HG03520 (cell line): Measurements from ENCODE around the gene FAM118A.
"Not testable (repeated sequence)": the region's sequence is repeated elsewhere in the genome, so short reads cannot be mapped to it uniquely, and the experiment has no call there.

Experiments used
- ATAC-seq: cut with Tn5 transposase; IDR thresholded peaks from one replicate; pipeline ENCODE4 v1.9.1; 2021; ENCODE audit warnings: mild to moderate bottlenecking, moderate library complexity; ENCODE audit not compliant: unreplicated experiment

Gene FAM118A

DNA sequence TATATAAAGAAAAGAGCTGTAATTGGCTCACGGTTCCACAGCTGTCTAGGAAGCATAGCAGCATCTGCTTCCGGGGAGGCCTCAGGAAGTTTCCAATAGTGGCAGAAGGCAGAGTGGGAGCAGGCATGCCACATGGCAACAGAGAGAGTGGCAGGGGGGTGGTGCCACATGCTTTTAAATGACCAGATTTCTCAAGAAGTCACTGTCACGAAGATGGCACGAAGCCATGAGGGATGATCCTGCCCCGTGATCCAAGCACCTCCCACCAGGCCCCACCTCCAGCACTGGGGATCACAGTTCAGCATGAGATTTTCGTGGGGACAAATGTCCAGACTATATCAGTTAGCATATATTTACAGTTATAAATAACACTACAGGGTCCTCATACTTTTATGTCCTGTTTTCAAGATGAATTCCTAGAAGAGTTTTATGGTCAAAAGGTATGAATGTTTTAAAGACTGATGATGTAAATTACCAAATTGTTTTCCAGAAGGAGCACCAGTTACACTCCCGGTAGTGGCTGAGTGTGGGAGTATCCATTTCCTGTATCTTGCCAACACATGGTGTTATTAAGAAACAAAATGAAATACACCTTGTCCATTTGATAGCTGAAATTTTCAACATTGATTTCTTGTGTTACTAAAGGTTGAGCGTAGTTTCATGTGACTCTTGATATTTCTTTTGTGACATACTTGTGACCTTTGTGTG lies 19.2 kb downstream of the FAM118A start:
- no peak for ATAC-seq

DNA sequence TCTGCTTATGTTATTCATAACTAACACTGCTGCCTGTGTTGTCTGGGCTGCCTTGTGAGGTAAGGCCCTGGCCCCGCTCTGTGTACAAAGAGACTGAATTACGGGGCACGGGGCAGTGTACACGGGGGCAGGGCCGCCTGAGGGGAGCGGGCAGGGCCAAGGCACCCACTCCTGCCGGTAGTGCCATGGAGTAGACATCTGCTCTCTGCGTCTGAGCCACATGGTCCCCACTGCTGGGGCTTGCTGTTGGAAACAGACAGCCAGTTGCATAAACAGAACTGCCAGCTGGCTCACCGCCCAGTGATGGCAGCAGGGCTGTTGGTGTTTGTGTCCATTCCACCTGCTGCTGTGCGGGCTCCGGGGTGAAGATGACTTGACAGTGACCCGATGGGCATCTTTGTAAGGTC lies 19.8 kb downstream of the FAM118A start:
- ATAC-seq = no peak

DNA sequence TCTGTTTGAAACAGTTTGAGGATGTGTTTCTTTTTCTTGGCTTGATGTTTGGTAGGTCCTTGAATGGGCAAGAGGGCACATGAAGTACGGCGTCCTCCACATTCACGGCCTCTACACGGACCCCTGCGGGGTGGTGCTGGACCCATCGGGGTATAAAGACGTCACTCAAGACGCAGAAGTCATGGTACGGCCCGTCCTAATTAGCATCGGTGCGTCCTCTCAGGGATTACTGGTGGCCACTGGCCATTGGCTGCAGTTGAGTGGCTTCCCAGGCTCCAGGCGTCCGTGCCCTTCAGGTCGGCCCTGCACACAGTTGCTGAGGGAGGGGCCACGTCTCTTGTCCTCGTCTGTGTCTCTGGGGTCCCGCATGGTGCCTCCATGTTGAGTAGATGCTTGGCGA lies 20.8 kb downstream of the FAM118A start:
- ATAC-seq = no peak

DNA sequence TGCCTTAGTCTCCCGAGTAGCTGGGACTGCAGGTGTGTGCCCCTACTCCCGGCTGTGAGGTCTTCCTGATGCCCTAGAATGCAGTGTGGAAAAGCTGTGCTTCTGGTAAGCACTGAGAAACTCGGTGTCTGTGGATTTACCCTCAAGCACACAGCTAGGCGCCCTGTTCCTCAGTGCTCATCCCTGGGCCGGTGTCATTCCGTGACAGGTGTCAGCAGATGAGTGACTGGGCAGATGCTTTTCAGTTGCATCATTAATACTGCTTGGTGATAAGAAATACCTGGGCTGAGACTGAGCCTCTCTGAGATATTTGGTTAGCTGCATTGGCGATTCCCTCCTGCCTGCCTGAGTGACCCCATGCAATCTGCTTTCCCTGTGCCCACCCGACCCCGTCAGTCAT lies 21.8 kb downstream of the FAM118A start:
- no peak for ATAC-seq

DNA sequence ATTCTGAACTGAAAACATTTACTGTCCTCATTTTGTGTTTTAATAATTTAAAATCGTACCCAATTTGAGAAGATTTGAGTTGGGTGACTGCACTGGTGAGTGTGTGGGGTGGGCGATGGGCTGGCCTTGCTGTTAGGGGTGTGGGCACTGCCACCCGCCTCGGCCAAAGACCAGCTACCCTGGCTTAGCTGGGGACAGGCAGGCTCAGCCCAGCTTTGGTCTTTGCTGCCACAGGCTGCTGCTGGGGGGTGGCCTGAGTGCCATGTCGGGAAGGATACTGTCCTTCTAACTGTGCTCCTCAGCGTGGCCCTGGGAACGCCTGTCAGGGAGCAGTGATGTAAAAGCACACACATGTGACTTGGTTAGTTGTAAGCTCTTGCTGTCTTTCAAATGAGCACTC lies 22.3 kb downstream of the FAM118A start:
- ATAC-seq = no peak

DNA sequence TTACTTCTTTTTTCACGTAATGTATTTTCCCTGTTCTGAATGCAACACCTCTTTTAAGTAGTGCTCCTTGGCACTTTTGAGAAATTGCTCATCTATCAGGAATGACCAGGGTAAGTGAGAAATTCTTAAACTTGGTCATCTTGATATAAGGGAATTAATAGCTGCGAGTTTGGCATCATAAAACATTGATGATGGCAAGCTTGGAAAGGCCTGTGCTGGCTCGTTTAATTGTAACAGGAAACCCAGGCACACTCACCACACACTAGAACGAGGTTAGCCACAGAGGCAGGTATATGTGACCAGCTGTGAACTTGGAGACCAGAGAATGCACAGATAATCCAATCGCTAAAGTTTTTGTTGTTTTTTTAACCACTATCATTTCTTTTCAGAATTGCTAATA lies 24.3 kb downstream of the FAM118A start:
- ATAC-seq = no peak

DNA sequence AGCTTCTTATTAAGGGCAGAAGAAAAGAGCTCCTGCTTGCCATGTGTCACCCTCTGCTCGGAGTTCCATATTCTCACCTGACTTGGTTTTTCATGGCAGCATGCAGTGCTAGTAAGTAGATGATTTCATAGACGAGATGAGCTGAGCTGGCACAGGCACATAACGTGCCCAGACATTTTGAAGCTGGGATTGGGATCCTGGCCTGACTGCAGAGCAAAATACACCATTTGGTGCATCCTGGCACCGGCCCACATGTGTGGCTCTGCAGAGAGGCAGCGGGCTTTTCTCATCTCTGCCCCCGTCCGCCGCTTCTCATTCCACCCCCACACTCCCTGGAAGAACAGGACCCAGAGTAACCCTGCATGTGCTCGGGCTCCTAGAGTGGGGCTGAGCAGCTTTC lies 24.8 kb downstream of the FAM118A start:
- no peak for ATAC-seq

DNA sequence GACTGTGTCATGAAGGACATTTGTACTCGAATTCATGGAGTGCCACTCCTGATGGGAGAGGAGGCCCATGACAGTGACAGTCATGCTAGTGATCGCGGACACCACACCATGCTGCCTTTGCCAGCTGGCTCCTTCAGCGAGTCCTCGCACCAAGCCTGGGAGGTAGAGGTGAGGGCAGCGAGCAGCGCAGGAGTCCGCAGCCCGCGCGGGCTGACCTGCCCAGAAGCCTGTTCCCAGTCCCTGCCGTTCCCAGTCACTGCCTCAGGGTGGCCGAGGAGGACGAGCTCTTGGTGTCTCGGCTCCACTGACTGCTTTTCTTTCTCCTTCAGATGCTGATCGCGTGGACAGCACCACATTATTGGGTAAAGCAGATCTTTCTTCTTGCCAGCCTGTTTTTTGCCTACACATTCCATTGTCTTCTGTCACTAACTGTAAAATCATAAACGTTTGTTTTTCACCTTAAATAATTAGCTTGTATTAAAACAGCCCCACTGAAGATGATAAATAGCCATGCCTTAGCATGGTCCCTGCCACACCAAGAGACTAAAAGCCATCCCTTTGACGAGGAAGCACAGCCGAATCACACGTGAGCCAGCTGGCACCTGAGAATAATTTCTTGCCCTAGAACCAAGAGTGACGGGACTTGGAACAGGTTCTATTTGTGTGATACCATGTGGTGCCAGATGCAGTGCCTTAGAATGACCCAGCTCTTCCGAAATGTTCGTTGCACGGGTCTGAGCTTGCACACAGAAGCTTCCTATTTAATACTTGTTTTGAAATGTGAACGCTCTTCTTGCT lies 25.5 kb downstream of the FAM118A start:
- ATAC-seq = no peak

DNA sequence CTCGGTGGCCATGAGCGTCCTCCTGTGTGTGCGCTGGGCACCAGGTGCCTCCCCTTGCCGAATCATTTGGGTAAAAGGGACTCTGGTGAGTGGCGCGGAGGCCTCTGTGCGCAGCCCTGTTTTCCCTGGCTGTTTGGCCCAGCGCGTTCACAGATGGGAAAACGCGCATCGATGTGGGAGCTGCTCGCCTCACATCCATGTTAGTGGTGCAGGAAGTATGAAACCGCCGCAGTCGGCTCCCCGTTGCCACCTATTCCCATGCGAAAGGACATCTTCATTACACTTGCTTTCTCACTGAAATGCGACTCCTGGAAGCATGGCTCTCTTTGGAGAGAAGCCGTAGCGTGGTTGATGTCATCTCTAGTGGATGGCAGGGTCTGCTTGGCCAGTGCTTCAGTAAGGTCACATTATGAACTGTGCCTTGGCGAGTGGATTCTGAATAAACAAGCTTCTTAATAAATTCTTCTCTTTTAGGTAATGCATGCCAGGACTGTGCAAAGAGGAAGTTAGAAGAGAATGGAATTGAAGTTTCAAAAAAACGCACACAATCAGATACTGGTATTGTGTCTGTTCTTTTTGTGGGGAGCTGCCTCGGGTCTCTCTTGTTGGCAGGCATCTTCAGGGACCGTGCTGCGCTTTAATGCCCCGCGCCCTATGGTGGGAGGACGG lies 26.3 kb downstream of the FAM118A start:
- ATAC-seq = no peak

DNA sequence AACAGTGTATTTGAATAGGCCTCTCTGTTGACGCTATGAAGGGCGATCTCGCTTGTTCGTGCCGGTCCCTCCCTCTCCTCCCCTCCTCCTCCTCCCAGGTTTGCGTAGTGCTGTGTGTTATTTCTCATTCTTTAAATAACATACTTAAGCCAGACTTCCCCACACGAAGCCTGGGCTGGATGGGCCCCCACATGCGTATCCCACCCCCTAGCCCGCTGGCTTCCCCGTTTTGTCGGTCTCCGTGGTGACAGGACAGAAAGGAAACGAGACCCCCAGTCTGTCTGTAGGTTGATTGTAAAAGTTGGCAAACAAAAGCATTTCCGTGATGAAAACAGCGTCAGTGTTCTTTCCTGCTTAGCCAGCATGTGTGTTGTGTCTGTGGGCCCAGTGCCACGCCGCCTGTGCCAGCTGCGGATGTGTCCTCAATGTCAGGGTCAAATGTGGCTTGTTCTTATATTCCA lies 27.3 kb downstream of the FAM118A start:
- ATAC-seq = no peak

DNA sequence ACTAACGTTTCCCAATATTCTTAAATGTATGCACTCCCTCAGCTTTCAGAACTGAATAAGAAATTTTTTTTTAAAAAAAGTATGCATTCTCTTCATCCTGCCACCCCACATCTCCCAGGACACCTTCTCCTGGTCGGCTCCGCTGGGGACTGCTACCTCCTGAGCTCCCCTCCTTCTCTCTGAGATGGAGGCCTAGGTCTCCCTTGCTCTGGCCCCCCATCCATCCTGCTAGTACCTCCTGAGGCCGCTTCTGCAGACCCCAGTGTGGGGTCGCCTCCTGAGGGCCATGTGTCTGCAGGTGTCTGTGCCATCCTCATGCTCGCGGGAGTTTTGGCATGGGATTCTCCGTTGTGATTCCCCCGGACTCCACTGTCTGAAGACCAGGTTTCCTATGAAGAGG lies 27.8 kb downstream of the FAM118A start:
- no peak for ATAC-seq

DNA sequence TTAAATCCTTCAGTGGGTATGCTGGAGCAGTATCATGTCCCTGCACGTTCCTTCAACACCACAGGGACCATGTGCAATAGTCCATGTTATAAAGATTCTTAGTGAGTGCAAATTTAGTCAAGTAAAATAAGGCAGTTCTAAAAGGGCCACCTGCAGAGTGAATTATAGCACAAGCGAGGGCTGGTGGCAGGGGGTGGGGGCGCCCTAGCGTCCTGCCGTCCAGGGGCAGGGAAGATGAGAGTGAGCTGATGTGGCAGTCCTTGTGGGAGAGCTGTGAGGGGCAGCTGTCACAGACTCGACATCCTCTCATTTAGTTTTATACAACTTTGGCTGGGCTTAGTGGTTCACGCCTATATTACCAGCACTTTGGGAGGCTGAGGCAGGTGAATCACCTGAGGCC lies 29.1 kb downstream of the FAM118A start:
- no peak for ATAC-seq

DNA sequence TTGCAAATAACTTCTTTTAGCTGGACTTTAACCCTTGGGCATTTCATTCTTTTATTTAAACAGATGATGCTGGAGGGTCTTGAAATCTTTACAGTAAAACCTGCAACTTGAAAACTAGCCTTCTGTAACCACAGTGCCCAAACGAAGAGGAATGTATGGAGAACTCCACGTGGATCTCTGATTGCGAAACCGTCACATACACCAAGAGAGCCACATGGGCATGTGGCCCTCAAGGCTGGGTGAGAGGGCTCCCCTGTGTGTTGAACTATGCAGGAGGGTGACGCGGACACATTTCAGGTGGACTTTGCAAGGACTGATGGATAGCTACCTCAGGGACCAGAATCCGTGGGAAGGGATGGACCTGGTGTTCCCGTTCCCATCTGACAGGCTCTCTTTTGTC lies 30.6 kb downstream of the FAM118A start:
- no peak for ATAC-seq

DNA sequence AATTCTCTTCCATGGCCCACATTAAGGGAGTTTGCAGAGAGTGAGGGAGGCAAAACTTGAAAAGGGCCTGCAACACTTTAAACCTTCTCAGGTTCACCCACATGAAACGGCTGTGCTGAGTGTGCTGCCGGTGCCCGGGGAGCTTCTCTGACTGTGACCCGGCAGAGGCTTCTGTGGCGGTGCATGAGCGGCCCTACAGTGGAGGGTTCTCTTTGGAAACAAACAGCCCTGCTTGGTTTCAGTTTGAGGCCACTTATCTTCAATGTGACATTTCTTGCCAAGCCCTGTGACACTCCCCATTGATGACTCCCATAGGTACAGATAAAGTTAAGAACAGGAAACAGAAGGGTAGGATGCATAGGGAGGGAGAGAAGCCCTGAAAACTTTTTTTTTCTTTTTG lies 31.8 kb downstream of the FAM118A start:
- no peak for ATAC-seq

DNA sequence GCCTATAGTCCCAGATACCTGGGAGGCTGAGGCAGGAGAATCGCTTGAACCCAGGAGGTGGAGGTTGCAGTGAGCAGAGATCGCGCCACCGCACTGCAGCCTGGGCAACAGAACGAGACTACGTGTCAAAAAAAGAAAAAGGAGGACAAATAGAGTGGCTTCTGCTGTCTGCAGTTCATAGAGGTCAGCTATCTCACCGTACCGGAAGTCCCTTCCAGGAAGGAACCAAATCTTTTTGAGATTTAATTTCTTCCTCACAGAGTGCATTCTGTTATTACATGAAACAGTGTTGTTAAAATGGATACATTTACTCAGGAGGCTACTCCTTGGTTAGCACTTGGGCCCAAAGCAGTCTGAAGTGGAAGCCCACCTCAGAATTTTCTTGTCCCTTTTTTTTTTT lies 33.4 kb downstream of the FAM118A start:
- no peak for ATAC-seq

DNA sequence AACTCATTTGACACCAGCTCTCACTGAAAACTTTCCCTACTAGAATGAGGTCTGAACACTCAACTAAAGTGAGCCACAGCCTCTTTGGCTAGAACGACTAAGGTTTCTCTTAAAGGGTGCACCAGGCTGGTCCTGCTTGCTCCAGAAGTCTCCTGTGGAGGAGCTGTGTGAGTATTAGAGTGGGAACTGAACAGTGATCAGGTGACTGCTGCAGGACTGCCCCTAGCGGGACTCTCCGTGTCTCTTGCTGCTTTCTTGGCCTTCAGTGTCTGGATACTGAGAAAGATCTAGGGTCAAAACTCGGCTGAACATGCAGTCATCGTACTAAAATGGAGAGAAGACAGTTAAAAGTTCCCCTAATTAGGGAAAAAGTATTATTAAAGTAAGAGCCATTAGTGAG lies 34.6 kb downstream of the FAM118A start:
- ATAC-seq = no peak

DNA sequence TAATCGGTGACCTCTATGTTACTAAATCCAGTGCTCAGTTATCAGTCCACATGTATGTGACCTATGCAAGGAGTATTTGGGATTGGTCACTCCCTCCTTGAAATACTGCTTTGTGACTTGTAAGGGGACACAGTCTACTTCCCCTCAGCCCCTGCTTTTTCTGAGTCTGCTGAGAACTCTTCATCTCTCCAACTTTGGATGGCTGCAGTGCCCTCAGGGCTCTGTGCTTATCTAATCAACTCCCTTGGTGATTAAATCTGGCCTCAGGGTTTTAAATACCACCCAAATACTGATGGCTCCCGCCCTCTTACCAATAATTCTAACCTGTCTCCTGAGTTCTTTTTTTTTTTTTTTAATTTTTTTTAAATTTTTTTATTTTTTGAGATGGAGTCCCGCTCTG lies 40.2 kb downstream of the FAM118A start:
- no peak for ATAC-seq

DNA sequence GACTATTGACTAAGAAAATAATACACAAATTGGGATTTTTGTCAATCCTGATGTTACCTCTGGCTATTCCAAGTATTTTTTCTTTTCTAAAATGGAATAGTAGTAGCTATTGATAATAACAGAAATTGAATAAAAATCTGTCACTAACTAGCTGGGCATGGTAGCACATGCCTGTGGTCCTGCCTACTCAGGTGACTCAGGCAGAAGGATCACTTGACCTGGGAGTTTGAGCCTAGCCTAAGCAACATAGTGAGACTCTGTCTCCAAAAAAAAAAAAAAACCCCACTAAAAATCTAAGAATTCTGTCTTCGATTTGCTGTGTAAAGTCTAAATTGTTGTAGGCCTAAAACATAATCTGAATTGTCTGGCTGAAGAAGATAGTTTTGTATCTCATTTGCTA lies 42.2 kb downstream of the FAM118A start:
- ATAC-seq = no peak

DNA sequence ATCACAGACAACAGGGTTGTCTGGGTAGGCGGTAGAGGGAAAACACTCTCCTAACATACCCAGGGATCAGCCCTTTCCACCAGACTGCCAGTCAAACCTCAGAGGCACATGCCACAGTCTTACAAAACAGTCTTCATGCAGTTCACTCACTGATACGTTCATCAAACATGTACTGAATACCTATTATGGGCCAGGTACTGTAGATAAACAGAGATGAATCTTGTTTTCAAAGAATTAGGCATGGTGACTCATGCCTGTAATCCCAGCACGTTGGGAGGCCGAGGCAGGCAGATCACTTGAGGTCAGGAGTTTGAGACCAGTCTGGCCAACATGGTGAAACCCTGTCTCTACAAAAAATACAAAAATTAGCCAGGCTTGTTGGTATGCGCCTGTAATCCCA lies 43.0 kb downstream of the FAM118A start:
- not testable (repeated sequence) for ATAC-seq

DNA sequence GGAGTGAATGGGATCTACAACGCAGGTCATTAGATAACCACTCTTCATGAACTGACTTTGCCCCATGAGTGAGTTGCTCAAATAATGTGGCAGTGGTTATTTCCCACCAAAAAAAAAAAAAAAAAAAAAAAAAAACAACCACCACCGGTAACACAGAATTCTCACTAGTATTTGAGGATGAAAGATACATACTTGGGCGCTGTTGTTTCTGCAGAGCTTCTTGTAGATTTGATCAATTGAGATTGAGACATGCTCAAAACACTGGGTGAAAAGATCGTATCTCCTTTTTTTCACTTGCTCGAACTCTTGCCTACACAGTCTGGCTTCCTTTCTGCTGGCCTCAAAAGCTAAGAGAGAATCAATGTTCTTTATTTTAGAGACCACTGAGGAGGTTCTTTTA lies 44.1 kb downstream of the FAM118A start:
- no peak for ATAC-seq

DNA sequence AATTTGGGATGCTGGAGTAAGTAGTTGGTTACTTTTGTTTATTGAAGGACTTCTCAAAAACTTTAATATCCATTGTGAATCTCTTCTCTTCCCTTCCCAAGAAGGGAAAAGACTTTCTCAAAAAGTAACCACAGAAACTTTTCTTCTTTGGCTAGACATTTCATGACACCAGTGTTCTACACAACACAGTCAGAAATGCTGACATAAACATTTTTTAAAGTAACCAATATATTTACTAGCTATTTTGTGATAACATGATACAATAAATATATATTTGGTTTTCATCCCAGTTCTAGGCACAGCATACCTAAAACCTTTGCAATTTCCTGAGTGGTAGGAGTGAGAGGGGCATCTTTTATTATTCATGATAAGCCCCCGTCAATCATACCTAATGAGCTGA lies 47.8 kb downstream of the FAM118A start:
- no peak for ATAC-seq

DNA sequence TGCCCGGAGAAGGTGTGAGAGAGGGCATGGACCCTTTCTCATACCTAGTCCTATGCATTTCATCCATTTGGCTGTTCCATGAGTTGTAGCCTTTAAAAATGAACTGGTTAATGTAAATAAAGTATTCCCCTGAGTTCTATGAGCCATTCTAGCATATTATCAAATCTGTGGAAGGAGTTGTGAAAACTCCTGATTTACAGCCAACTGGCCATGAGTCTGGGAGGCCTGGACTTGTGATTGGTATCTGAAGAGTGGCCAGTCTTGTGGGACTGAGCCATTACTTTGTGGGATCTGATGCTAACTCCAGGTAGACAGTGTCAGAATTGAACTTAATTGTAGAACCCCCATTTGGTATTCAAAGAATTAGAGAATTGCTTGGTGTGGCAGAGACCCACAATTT lies 48.4 kb downstream of the FAM118A start:
- no peak for ATAC-seq
